ENCODE measurements around the gene CNGA1.

Gene CNGA1

GRCh38 chr4:48041535-48042137 lies 25.2 kb upstream of the CNGA1 start:
- Histone ChIP-seq H3K4me1 (ENCODE audit: insufficient read depth, low read length) (peaks cover 2% of the 10 kb centered on the region), H3K36me3 (ENCODE audit: insufficient read depth, low read length) (no peaks in the 10 kb centered on the region), H2AFZ (ENCODE audit: low read depth, low read length) (no peak overlapping the region), H3K4me3 (ENCODE audit: low read length) (no peak overlapping the region), H3K9me3 (ENCODE audit: low read length) (no peaks in the 10 kb centered on the region), H3K27me3 (ENCODE audit: insufficient read depth, low read length) (no peaks in the 10 kb centered on the region)

- no peak overlapping the region for H3K4me3 ChIP-seq (ENCODE audit: low read length)
- H2AFZ ChIP-seq (ENCODE audit: low read depth, low read length): no peak overlapping the region
- H3K36me3 ChIP-seq (ENCODE audit: insufficient read depth, low read length): no peaks in the 10 kb centered on the region
- H3K27me3 ChIP-seq (ENCODE audit: insufficient read depth, low read length): no peaks in the 10 kb centered on the region
- H3K4me1 ChIP-seq (ENCODE audit: insufficient read depth, low read length): peaks cover 2% of the 10 kb centered on the region
- H3K9me3 ChIP-seq (ENCODE audit: low read length): no peaks in the 10 kb centered on the region
These were observed 23.1 kb upstream of the CNGA1 start for GRCh38 chr4:48039561-48039960.

- Histone ChIP-seq H3K36me3 (ENCODE audit: insufficient read depth, low read length) (no peaks in the 10 kb centered on the region), H3K9me3 (ENCODE audit: low read length) (no peaks in the 10 kb centered on the region), H2AFZ (ENCODE audit: low read depth, low read length) (no peak overlapping the region), H3K4me3 (ENCODE audit: low read length) (no peak overlapping the region), H3K4me1 (ENCODE audit: insufficient read depth, low read length) (peaks cover 2% of the 10 kb centered on the region), H3K27me3 (ENCODE audit: insufficient read depth, low read length) (no peaks in the 10 kb centered on the region)
These were observed 22.2 kb upstream of the CNGA1 start for GRCh38 chr4:48038666-48039065.

GRCh38 chr4:48037117-48037462 lies 20.6 kb upstream of the CNGA1 start:
- H3K27me3 ChIP-seq (ENCODE audit: insufficient read depth, low read length): no peaks in the 10 kb centered on the region

GRCh38 chr4:48035952-48036351 lies 19.5 kb upstream of the CNGA1 start:
- no peaks in the 10 kb centered on the region for H3K36me3 ChIP-seq (ENCODE audit: insufficient read depth, low read length)
- no peaks in the 10 kb centered on the region for H3K9me3 ChIP-seq (ENCODE audit: low read length)
- no peaks in the 10 kb centered on the region for H3K27me3 ChIP-seq (ENCODE audit: insufficient read depth, low read length)
- H2AFZ ChIP-seq (ENCODE audit: low read depth, low read length): no peak overlapping the region
- no peaks in the 10 kb centered on the region for H3K4me1 ChIP-seq (ENCODE audit: insufficient read depth, low read length)
- no peak overlapping the region for H3K4me3 ChIP-seq (ENCODE audit: low read length)

More at GRCh38 chr4:48037117-48037462, 20.6 kb upstream of the CNGA1 start:
- H3K9me3 ChIP-seq (ENCODE audit: low read length): no peaks in the 10 kb centered on the region
- no peak overlapping the region for H2AFZ ChIP-seq (ENCODE audit: low read depth, low read length)
- H3K36me3 ChIP-seq (ENCODE audit: insufficient read depth, low read length): no peaks in the 10 kb centered on the region
- no peak overlapping the region for H3K4me3 ChIP-seq (ENCODE audit: low read length)
- H3K4me1 ChIP-seq (ENCODE audit: insufficient read depth, low read length): no peaks in the 10 kb centered on the region

GRCh38 chr4:48033825-48034413 lies 17.4 kb upstream of the CNGA1 start:
- Histone ChIP-seq H3K27me3 (ENCODE audit: insufficient read depth, low read length) (no peaks in the 10 kb centered on the region), H3K4me1 (ENCODE audit: insufficient read depth, low read length) (no peaks in the 10 kb centered on the region), H2AFZ (ENCODE audit: low read depth, low read length) (no peak overlapping the region), H3K9me3 (ENCODE audit: low read length) (no peaks in the 10 kb centered on the region), H3K36me3 (ENCODE audit: insufficient read depth, low read length) (no peaks in the 10 kb centered on the region), H3K4me3 (ENCODE audit: low read length) (no peak overlapping the region)

GRCh38 chr4:48033412-48033811 lies 16.9 kb upstream of the CNGA1 start:
- Histone ChIP-seq H2AFZ (ENCODE audit: low read depth, low read length) (no peak overlapping the region), H3K4me3 (ENCODE audit: low read length) (no peak overlapping the region), H3K27me3 (ENCODE audit: insufficient read depth, low read length) (no peaks in the 10 kb centered on the region), H3K4me1 (ENCODE audit: insufficient read depth, low read length) (no peaks in the 10 kb centered on the region), H3K36me3 (ENCODE audit: insufficient read depth, low read length) (no peaks in the 10 kb centered on the region), H3K9me3 (ENCODE audit: low read length) (no peaks in the 10 kb centered on the region)

GRCh38 chr4:48032721-48033120 lies 16.2 kb upstream of the CNGA1 start:
- H3K4me3 ChIP-seq (ENCODE audit: low read length): no peak overlapping the region
- H3K27me3 ChIP-seq (ENCODE audit: insufficient read depth, low read length): no peaks in the 10 kb centered on the region
- H3K9me3 ChIP-seq (ENCODE audit: low read length): no peaks in the 10 kb centered on the region
- no peaks in the 10 kb centered on the region for H3K4me1 ChIP-seq (ENCODE audit: insufficient read depth, low read length)
- no peak overlapping the region for H2AFZ ChIP-seq (ENCODE audit: low read depth, low read length)
- no peaks in the 10 kb centered on the region for H3K36me3 ChIP-seq (ENCODE audit: insufficient read depth, low read length)

GRCh38 chr4:48031802-48032525 lies 15.5 kb upstream of the CNGA1 start:
- Histone ChIP-seq H3K36me3 (ENCODE audit: insufficient read depth, low read length) (no peaks in the 10 kb centered on the region), H2AFZ (ENCODE audit: low read depth, low read length) (no peak overlapping the region), H3K4me3 (ENCODE audit: low read length) (no peak overlapping the region), H3K4me1 (ENCODE audit: insufficient read depth, low read length) (no peaks in the 10 kb centered on the region), H3K27me3 (ENCODE audit: insufficient read depth, low read length) (no peaks in the 10 kb centered on the region), H3K9me3 (ENCODE audit: low read length) (no peaks in the 10 kb centered on the region)

GRCh38 chr4:48030470-48030869 lies 14.0 kb upstream of the CNGA1 start:
- H2AFZ ChIP-seq (ENCODE audit: low read depth, low read length): no peak overlapping the region
- no peaks in the 10 kb centered on the region for H3K4me1 ChIP-seq (ENCODE audit: insufficient read depth, low read length)
- H3K4me3 ChIP-seq (ENCODE audit: low read length): no peak overlapping the region
- H3K9me3 ChIP-seq (ENCODE audit: low read length): no peaks in the 10 kb centered on the region
- H3K27me3 ChIP-seq (ENCODE audit: insufficient read depth, low read length): no peaks in the 10 kb centered on the region
- no peaks in the 10 kb centered on the region for H3K36me3 ChIP-seq (ENCODE audit: insufficient read depth, low read length)

GRCh38 chr4:48028696-48029095 lies 12.2 kb upstream of the CNGA1 start:
- H3K9me3 ChIP-seq (ENCODE audit: low read length): no peaks in the 10 kb centered on the region

GRCh38 chr4:48027653-48028052 lies 11.2 kb upstream of the CNGA1 start:
- H3K4me1 ChIP-seq (ENCODE audit: insufficient read depth, low read length): no peaks in the 10 kb centered on the region
- no peak overlapping the region for H3K4me3 ChIP-seq (ENCODE audit: low read length)
- H3K36me3 ChIP-seq (ENCODE audit: insufficient read depth, low read length): no peaks in the 10 kb centered on the region
- no peaks in the 10 kb centered on the region for H3K27me3 ChIP-seq (ENCODE audit: insufficient read depth, low read length)
- no peak overlapping the region for H2AFZ ChIP-seq (ENCODE audit: low read depth, low read length)
- H3K9me3 ChIP-seq (ENCODE audit: low read length): no peaks in the 10 kb centered on the region

More at GRCh38 chr4:48028696-48029095, 12.2 kb upstream of the CNGA1 start:
- Histone ChIP-seq H3K4me3 (ENCODE audit: low read length) (no peak overlapping the region), H3K27me3 (ENCODE audit: insufficient read depth, low read length) (no peaks in the 10 kb centered on the region), H3K4me1 (ENCODE audit: insufficient read depth, low read length) (no peaks in the 10 kb centered on the region), H2AFZ (ENCODE audit: low read depth, low read length) (no peak overlapping the region), H3K36me3 (ENCODE audit: insufficient read depth, low read length) (no peaks in the 10 kb centered on the region)

- H2AFZ ChIP-seq (ENCODE audit: low read depth, low read length): no peak overlapping the region
- no peaks in the 10 kb centered on the region for H3K36me3 ChIP-seq (ENCODE audit: insufficient read depth, low read length)
These were observed 8.5 kb upstream of the CNGA1 start for GRCh38 chr4:48025005-48025404.

More at GRCh38 chr4:48025005-48025404, 8.5 kb upstream of the CNGA1 start:
- H3K9me3 ChIP-seq (ENCODE audit: low read length): no peaks in the 10 kb centered on the region
- H3K4me1 ChIP-seq (ENCODE audit: insufficient read depth, low read length): no peaks in the 10 kb centered on the region
- H3K27me3 ChIP-seq (ENCODE audit: insufficient read depth, low read length): no peaks in the 10 kb centered on the region
- H3K4me3 ChIP-seq (ENCODE audit: low read length): no peak overlapping the region
